ENCODE measurements around the gene PDXP.

The PDXP gene

DNA sequence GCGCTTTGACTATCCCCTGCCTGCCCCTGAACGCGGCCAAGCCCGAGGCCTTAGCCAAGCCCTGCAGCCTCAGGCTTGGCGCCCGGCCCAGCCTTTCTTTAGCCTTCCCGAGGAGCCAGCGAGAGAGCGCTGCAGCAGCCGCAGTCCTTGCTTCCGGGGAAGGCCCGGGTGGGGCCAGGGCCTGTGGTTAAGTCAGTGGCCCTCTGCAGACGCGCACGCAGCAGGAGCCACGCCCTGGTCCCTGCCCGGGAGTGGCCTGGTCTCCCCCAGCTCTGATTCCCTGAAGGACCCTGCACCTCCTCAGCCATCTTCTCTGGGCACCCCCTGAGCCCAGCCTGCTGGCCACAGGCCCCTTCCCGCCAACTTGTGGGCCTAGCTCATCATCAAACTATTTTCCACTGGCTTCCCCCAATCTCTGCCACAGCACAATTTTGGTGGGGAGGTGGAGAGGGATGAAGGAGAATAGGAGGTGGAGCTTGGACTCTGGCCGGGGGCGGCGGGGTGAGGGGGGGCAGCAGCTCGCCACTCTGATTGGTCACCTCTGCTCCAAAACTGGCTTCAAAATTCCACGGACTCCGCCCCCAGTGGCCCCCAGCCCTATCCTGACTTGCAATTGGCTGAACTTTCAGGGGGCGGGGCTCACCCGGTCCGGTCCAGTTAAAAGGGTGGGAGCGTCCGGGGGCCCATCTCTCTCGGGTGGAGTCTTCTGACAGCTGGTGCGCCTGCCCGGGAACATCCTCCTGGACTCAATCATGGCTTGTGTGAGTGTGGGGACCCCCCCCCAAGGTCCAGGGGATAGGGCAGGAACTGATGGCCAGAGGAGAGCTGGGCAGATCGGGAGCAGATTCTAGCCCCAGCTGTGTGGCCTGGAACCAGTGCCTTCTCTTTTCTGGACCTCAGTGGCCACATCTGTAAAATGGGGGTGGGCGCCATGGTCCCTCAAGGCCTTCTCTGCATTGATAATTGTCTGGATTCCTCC lies 16.7 kb downstream of the PDXP start, which contains the start of gene LGALS1 (continued):
- TF ChIP-seq ZBTB48 (tag by site-specific recombination; IDR thresholded peaks at IDR 0.05) = peak; percentile 96
- no peak for TF ChIP-seq ZNF121 (tag by site-specific recombination; IDR thresholded peaks at IDR 0.05)
- TF ChIP-seq SP2 (tag by site-specific recombination; IDR thresholded peaks at IDR 0.05) = peak; percentile 89
- TF ChIP-seq, protein P1, sequence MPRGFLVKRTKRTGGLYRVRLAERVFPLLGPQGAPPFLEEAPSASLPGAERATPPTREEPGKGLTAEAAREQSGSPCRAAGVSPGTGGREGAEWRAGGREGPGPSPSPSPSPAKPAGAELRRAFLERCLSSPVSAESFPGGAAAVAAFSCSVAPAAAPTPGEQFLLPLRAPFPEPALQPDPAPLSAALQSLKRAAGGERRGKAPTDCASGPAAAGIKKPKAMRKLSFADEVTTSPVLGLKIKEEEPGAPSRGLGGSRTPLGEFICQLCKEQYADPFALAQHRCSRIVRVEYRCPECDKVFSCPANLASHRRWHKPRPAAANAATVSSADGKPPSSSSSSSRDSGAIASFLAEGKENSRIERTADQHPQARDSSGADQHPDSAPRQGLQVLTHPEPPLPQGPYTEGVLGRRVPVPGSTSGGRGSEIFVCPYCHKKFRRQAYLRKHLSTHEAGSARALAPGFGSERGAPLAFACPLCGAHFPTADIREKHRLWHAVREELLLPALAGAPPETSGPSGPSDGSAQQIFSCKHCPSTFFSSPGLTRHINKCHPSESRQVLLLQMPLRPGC (tag by site-specific recombination; IDR thresholded peaks at IDR 0.05) = peak; percentile 64; the same call in 1 of the 2 replicates
- no peak for TF ChIP-seq ZNF239 (tag by site-specific recombination; IDR thresholded peaks at IDR 0.05)
- TF ChIP-seq, protein P2, sequence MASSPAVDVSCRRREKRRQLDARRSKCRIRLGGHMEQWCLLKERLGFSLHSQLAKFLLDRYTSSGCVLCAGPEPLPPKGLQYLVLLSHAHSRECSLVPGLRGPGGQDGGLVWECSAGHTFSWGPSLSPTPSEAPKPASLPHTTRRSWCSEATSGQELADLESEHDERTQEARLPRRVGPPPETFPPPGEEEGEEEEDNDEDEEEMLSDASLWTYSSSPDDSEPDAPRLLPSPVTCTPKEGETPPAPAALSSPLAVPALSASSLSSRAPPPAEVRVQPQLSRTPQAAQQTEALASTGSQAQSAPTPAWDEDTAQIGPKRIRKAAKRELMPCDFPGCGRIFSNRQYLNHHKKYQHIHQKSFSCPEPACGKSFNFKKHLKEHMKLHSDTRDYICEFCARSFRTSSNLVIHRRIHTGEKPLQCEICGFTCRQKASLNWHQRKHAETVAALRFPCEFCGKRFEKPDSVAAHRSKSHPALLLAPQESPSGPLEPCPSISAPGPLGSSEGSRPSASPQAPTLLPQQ (tag by site-specific recombination; IDR thresholded peaks at IDR 0.05) = peak; percentile 95
- TF ChIP-seq, protein P3, sequence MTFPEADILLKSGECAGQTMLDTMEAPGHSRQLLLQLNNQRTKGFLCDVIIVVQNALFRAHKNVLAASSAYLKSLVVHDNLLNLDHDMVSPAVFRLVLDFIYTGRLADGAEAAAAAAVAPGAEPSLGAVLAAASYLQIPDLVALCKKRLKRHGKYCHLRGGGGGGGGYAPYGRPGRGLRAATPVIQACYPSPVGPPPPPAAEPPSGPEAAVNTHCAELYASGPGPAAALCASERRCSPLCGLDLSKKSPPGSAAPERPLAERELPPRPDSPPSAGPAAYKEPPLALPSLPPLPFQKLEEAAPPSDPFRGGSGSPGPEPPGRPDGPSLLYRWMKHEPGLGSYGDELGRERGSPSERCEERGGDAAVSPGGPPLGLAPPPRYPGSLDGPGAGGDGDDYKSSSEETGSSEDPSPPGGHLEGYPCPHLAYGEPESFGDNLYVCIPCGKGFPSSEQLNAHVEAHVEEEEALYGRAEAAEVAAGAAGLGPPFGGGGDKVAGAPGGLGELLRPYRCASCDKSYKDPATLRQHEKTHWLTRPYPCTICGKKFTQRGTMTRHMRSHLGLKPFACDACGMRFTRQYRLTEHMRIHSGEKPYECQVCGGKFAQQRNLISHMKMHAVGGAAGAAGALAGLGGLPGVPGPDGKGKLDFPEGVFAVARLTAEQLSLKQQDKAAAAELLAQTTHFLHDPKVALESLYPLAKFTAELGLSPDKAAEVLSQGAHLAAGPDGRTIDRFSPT (tag by site-specific recombination; IDR thresholded peaks at IDR 0.05) = peak; percentile 92; the same call in 1 of the 2 replicates
- peak; percentile 94 for TF ChIP-seq OSR2 (tag by site-specific recombination; IDR thresholded peaks at IDR 0.05)
- TF ChIP-seq ZNF513 (tag by site-specific recombination; IDR thresholded peaks at IDR 0.05) = peak; percentile 45; the same call in 1 of the 2 replicates
- no peak for TF ChIP-seq GFI1B (tag by site-specific recombination; IDR thresholded peaks at IDR 0.05)
- TF ChIP-seq HOXD13 (CRISPR knock-in tag; IDR thresholded peaks at IDR 0.05; ENCODE audit: borderline replicate concordance) = no peak
- TF ChIP-seq, protein P4, sequence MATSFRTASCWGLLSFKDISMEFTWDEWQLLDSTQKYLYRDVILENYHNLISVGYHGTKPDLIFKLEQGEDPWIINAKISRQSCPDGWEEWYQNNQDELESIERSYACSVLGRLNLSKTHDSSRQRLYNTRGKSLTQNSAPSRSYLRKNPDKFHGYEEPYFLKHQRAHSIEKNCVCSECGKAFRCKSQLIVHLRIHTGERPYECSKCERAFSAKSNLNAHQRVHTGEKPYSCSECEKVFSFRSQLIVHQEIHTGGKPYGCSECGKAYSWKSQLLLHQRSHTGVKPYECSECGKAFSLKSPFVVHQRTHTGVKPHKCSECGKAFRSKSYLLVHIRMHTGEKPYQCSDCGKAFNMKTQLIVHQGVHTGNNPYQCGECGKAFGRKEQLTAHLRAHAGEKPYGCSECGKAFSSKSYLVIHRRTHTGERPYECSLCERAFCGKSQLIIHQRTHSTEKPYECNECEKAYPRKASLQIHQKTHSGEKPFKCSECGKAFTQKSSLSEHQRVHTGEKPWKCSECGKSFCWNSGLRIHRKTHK (tag by site-specific recombination; IDR thresholded peaks at IDR 0.05) = no peak
- TF ChIP-seq FEZF1 (tag by site-specific recombination; IDR thresholded peaks at IDR 0.05) = no peak
- no peak for TF ChIP-seq SCRT2 (tag by site-specific recombination; IDR thresholded peaks at IDR 0.05)
- no peak for TF ChIP-seq ZNF677 (tag by site-specific recombination; IDR thresholded peaks at IDR 0.05)
- peak; percentile 59 for TF ChIP-seq ZFHX2 (tag by site-specific recombination; conservative IDR thresholded peaks at IDR 0.05)
- no peak for TF ChIP-seq ZNF510 (tag by site-specific recombination; IDR thresholded peaks at IDR 0.05; ENCODE audit: insufficient replicate concordance)
- no peak for TF ChIP-seq ZNF664 (tag by site-specific recombination; IDR thresholded peaks at IDR 0.05)
- no peak for TF ChIP-seq ZNF529 (tag by site-specific recombination; IDR thresholded peaks at IDR 0.05; ENCODE audit: insufficient replicate concordance)
- no peak for TF ChIP-seq ZBTB21 (tag by site-specific recombination; IDR thresholded peaks at IDR 0.05)
- TF ChIP-seq ZNF354C (tag by site-specific recombination; IDR thresholded peaks at IDR 0.05; ENCODE audit: borderline replicate concordance, low read depth) = no peak
- TF ChIP-seq ZNF335 (tag by site-specific recombination; conservative IDR thresholded peaks at IDR 0.05) = peak; percentile 86
- TF ChIP-seq ZNF843 (tag by site-specific recombination; IDR thresholded peaks at IDR 0.05) = no peak
- peak; percentile 47 for TF ChIP-seq ZBTB26 (tag by site-specific recombination; optimal IDR thresholded peaks at IDR 0.05)
- no peak for TF ChIP-seq ZNF175 (tag by site-specific recombination; IDR thresholded peaks at IDR 0.05)
- no peak for TF ChIP-seq ZNF747 (tag by site-specific recombination; IDR thresholded peaks at IDR 0.05)
- TF ChIP-seq, protein P5, sequence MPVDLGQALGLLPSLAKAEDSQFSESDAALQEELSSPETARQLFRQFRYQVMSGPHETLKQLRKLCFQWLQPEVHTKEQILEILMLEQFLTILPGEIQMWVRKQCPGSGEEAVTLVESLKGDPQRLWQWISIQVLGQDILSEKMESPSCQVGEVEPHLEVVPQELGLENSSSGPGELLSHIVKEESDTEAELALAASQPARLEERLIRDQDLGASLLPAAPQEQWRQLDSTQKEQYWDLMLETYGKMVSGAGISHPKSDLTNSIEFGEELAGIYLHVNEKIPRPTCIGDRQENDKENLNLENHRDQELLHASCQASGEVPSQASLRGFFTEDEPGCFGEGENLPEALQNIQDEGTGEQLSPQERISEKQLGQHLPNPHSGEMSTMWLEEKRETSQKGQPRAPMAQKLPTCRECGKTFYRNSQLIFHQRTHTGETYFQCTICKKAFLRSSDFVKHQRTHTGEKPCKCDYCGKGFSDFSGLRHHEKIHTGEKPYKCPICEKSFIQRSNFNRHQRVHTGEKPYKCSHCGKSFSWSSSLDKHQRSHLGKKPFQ (tag by site-specific recombination; IDR thresholded peaks at IDR 0.05) = no peak
- TF ChIP-seq ZNF521 (tag by site-specific recombination; IDR thresholded peaks at IDR 0.05) = no peak

All from HEK293 (cell line).